HEK293T (cell line): Measurements from ENCODE around the gene TGM6.

ENCODE experiments used
- ARNT ChIP-seq: fragments of 450-650 bp; IDR thresholded peaks from 2 replicates; pipeline ENCODE4 v1.6.1; 2017; ENCODE audit warnings: mild to moderate bottlenecking
- BHLHE40 ChIP-seq: fragments of 450-650 bp; IDR thresholded peaks from 2 replicates; pipeline ENCODE4 v1.6.1; 2016; ENCODE audit warnings: mild to moderate bottlenecking, moderate library complexity, borderline replicate concordance
- ELF4 ChIP-seq: fragments of 450-650 bp; IDR thresholded peaks from 2 replicates; pipeline ENCODE4 v1.6.1; 2017; ENCODE audit warnings: antibody characterized with exemption
- FOXA1 ChIP-seq: fragments of 450-650 bp; IDR thresholded peaks from 2 replicates; pipeline ENCODE4 v1.6.1; 2016; ENCODE audit warnings: mild to moderate bottlenecking
- FOXM1 ChIP-seq: fragments of 450-650 bp; IDR thresholded peaks from 2 replicates; pipeline ENCODE4 v1.6.1; 2017; ENCODE audit warnings: mild to moderate bottlenecking, borderline replicate concordance
- L3MBTL2 ChIP-seq: fragments of 450-650 bp; conservative IDR thresholded peaks from 2 replicates; pipeline ENCODE4 v1.6.1; 2016; ENCODE audit warnings: mild to moderate bottlenecking
- SP1 ChIP-seq: fragments of 450-650 bp; IDR thresholded peaks from 2 replicates; pipeline ENCODE4 v1.6.1; 2017
- SUZ12 ChIP-seq: fragments of 450-650 bp; IDR thresholded peaks from 2 replicates; pipeline ENCODE4 v1.6.1; 2016; ENCODE audit warnings: mild to moderate bottlenecking
- TARDBP ChIP-seq: fragments of 450-650 bp; IDR thresholded peaks from 2 replicates; pipeline ENCODE4 v1.6.1; 2016
- ZNF384 ChIP-seq: fragments of 450-650 bp; IDR thresholded peaks from 2 replicates; pipeline ENCODE4 v1.6.1; 2016
- TF ChIP-seq, protein P1 (sequence below): fragments of 450-650 bp; IDR thresholded peaks from 2 replicates; pipeline ENCODE4 v1.6.1; 2016

DNA sequence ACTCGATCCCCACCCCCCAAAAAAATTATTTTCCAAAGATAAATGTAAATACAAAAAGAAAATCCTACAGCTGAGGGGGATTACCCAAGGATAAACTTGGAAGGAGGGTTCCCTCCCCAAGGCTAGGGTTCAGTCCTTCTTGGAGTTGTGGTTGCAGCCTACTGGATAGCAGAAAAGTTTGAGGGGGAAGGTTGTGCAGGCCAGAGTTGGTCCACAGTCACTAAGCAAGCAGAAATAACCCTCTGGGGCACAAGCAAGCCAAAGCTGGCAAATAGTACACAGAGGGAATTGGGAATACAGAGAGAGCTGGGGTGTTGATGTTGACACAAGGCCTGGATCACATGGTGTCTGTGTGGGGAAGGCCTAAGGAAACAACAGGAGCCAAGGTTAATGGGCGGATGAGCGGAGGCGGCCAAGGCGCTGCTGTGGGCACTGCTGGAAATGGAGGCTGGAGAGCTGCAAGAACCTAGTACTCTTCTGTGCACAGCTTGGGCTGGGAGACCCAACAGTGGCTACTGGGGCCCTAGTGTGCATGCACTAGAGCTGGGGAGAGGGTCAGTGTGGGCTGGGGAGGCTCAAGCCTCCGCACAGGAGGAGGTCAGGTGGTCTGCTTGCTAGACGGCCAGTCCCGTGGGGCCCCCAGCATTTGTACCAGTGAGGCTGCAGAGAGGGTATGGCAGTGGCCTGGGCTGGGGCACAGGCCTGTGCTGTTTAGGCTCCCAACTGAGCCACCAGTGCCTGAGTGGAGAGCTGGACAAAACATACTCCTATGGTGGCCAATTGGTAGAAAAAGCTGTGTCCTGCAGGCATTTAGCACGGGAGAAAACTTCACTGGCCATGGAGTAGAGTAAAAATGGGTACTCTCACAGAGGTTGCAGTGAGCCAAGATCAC lies 95.4 kb downstream of the TGM6 start:
- TF ChIP-seq ZNF384 (no peak), L3MBTL2 (no peak), FOXA1 (no peak), SP1 (no peak), ARNT (no peak), TARDBP (no peak), BHLHE40 (no peak), FOXM1 (no peak), SUZ12 (no peak), ELF4 (no peak)
- TF ChIP-seq, protein P1, sequence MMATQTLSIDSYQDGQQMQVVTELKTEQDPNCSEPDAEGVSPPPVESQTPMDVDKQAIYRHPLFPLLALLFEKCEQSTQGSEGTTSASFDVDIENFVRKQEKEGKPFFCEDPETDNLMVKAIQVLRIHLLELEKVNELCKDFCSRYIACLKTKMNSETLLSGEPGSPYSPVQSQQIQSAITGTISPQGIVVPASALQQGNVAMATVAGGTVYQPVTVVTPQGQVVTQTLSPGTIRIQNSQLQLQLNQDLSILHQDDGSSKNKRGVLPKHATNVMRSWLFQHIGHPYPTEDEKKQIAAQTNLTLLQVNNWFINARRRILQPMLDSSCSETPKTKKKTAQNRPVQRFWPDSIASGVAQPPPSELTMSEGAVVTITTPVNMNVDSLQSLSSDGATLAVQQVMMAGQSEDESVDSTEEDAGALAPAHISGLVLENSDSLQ: no peak
